Suppressor macrophage (primary cell): ENCODE measurements around the gene TBL3.
A peak's percentile ranks its signal among the peaks of the same experiment; 100 is the strongest.

Experiments used
- DNase-seq, 4 experiments: peaks; one replicate each; pipeline ENCODE4 v3.0.0-alpha.2; 2020 to 2022

The TBL3 gene

DNA sequence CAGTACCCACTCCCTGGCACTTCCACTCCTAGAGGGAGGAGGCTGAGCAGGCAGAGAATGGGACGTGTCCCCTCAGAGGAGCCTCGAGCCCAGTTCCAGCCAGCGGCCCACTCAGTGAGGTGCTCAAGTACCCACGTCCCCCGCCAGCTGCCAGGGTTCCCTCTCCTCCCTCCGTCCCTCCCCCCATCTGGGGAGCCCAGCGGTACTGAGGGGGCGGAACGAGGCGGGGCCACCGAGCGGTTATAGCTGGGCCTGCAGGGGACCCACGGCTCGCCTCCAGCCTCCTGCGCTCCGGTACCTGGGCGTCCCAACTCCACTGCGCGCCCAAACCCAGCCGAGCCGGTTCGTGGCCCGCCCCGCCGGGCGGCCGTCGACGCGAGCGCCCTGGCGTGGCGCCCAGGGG lies 47.7 kb downstream of the TBL3 start, which contains the start of gene NPW:
NPW (plus strand) TSS at position 268 of the 403 bp plus-strand sequence.
- DNase-seq, result peak in 2 of 4 experiments; percentile 10 to 40

DNA sequence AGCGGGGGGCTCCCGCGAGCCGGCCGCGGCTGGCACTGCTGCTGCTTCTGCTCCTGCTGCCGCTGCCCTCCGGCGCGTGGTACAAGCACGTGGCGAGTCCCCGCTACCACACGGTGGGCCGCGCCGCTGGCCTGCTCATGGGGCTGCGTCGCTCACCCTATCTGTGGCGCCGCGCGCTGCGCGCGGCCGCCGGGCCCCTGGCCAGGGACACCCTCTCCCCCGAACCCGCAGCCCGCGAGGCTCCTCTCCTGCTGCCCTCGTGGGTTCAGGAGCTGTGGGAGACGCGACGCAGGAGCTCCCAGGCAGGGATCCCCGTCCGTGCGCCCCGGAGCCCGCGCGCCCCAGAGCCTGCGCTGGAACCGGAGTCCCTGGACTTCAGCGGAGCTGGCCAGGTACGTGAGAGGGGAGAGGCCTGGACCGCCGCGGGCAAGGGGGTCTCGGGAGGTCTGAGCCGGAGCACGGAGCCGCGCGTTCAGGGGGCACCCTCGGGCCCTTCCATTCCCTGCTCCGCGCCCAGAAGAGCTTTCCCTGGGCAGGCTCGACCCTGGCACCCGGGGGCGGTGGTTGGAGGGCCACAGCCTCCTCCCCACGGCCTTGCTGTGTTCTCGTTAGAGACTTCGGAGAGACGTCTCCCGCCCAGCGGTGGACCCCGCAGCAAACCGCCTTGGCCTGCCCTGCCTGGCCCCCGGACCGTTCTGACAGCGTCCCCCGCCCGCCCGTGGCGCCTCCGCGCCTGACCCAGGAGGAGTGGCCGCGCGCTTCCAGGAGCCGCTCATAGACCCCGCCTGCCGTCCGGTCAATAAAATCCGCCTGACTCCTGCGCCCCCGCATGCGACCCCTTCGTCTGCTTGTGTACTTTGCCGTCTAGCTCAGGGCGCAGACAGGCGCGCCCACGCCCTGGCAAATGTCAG lies 48.3 kb downstream of the TBL3 start:
- DNase-seq, result peak in 2 of 4 experiments; percentile 15 to 32

DNA sequence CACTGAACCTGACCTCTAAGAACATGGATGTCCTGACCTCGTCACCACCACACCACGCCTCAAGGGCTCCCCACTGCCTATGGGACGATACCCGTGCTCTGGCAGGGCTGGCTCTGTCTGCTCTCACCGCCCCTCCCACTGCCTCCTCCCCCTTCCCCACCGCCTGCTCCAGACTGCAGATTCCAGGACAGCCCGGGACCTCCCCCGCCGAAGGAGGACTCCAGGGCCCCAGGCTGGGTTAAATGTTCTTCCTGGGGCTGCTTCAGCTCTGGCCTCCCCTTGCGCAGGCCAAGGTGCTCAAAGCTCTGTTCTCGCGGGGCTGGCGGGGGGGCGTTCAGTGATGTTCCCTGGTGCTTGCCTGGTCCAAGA lies 50.9 kb downstream of the TBL3 start:
- peak in 3 of 4 experiments; percentile 38 to 61 (median 53) for DNase-seq

DNA sequence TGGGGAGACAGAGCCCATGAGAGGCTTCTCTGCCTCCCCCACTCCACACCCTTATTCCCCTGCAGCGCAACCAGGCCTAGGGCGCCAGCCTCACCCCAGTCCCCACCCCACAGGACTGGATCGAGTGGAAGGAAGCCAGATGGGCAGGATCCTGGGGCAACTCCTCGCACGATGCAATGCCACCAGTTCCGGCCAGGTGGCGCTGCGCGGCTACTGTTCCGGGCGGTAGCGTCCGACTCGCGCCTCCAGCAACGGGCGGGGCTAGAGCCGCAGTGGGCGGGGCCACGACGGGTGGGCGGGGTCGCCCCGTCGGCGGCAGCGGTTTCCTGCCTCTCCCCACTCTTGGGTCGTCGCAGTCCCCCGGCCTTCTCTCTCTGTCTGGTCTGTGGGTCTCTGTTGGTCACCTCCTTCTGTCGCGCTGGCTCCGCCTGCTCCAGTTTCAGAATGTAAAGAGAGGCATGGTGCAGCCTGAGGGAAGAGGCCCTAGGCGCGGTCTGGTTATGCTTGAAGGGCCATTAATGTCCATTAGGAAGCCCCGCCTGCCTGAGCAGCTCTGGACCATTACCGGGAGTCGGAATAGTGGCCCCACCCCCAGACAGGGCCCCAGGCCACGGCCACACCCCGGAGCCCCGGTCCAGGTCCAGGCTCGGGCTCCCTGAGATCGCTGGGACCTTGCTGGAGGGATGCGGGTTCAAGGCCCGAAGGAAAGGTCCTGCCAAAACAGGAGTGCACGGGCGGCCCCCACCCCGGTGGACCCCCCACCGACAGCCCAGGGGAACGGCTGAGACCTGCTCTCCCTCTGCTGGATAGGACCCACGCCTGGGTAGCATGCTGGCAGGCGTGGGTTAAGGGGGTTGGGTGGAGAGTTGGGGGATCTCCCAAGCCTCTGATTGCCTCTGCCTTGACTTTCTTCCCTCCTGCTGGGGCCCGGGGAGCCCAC lies 51.5 kb downstream of the TBL3 start:
- peak; percentile 92 to 97 (median 96) for DNase-seq

DNA sequence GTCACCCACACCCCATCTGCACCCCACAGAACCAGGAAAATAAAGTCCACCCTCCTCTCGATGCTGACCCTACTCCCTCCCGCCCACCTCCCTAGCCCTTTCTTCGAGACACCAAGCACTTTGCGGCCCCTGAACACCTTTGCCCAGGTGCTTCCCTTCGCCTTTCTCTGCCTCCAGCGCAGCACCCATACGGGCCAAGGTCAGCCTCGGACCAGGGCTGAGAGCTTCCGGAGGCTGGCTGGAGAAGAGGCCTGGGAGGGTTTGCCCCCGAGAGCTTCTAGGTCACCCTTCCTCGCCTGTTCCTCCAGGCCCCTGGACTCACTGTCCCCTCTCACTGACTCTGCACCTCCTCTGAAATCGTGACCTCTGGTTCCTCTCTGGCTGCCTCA lies 52.2 kb downstream of the TBL3 start:
- DNase-seq, result no peak

DNA sequence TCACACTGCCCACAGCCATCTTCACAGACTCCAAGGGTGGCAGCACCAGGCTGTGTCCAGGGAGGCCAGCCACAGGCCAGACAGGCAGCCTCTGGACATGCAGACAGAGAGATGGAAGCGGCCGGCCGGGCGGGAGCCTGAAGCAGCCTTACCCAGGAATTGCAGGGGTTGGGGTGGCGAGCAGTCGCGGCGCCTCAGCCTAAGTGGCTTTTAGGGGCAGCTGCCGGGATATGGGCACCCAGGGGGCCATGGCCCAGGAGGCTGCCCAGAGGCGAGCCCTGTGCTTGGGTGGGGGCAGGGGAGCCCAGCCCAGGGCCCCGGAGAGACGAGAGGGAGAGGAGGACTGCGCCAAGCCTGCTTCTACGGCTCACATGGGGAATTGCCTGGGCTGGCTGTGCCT lies 53.4 kb downstream of the TBL3 start:
- no peak for DNase-seq

DNA sequence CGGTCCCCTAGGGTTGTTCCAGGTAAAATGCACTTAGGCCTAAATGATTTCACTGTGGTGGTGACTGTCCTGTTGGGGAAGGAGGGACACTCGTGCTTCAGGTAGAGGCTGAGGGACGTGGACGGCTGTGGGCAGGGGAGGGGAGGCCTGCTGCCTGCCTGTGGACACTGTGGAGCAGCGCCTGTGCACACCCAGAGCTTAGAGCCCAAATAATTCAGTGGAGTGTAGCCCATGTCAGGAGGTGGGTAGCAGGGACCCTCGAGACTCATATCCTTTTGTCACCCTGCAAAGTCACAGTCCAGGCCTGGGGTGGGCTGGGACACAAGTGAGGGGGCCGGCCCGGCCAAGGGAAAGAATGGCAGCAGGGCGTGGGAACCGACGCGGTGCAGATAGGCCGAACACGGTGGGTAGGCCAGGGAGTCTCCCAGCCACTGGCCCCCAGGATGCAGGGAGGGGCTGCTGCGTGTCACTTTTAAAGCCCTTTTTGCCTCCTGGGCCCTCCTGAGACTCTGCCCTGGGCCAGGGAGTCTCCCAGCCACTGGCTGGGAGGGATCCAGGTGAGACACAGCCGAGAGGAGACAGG lies 54.1 kb downstream of the TBL3 start:
- DNase-seq, result no peak

DNA sequence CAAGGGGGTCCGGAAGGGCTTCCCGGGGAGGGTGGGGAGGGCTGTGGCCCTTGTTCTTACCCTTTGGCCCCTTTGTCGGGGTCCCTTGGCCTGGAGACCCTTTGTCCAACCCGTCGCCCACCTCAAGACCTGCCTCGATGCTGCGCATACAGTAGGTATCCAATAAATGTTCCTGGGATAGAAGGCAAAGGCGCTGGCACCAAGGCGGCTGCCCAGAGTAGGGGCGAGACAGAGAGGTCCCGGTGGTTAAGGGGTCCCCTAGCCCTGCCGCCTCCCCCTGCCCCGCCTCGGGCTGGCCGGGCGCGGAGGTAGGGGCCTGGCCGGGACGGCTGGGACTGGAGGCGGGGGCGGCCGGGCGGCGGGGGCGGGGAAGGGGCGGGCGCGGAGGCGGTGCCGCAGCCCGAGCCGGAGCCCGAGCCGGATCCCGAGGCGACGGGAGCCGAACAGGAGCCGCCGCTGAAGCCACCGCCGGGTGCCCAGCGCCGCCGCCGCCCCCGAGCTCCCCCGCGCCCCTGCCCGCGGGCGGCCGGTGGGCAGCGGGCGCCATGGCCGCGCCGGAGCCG lies 54.7 kb downstream of the TBL3 start, which contains the start of gene NHERF2:
NHERF2 (plus strand) TSS at position 442 of the 563 bp plus-strand sequence; CDS start at position 546, 104 bp downstream.
- peak in 2 of 4 experiments; percentile 58 to 61 for DNase-seq

DNA sequence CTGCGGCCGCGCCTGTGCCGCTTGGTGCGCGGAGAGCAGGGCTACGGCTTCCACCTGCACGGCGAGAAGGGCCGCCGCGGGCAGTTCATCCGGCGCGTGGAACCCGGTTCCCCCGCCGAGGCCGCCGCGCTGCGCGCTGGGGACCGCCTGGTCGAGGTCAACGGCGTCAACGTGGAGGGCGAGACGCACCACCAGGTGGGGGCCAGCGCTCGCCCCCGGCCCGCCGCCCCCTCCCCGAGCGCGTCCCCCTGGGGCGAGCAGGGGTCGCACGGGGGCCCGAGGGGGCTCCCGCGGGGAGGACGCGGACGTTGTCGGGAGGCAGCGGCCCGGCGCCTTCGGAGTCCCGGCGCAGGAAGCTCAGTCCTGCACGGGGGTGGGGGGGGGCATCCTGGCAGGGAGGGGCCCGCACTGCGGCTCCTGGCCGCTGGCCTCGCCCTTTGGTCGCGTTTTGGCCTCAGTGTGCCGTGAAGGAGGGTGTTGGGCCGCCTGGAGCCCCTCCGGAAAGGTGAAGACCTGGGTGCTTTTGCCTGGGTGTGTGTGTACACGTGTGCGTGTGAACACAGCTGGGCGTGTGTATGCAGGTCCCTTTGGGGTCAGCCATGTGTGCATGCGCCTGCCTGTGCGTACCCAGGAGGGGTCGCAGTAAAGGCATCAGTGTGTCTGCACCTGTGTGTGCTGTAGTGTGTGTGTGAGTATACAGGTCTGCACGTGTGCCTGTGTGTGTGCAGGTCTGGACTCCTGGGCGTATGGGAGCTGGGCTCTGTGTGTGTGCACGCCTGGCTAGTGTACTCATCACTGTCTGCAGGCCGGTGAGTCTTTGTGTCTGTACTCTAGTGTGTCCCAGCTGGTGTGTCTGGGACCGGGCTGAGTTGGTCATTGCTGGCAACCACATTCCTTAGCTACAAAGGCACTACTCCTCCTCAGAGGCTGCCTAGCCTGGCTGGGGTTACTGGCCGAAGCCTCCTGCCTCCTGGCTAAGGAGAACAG lies 55.5 kb downstream of the TBL3 start:
- no peak for DNase-seq

DNA sequence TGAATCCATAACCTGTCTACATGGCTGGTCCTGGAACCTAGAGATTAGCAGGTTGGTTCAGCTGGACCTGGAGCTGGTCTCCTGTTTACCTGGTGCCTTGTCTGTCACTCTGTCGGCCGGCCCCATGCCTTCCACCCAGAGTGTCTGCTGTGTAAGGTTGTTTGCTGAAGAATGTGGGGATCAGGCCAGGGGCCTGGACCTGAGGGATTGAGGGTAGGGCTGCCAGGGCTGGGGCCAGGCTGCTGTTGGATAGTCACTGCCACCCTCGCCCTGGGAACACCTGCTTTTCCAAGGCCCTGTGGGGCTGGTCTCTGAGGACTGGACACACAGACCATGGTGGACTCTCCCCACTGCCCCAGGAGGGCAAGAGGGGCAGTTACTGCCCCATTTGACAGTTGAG lies 56.3 kb downstream of the TBL3 start:
- no peak for DNase-seq

DNA sequence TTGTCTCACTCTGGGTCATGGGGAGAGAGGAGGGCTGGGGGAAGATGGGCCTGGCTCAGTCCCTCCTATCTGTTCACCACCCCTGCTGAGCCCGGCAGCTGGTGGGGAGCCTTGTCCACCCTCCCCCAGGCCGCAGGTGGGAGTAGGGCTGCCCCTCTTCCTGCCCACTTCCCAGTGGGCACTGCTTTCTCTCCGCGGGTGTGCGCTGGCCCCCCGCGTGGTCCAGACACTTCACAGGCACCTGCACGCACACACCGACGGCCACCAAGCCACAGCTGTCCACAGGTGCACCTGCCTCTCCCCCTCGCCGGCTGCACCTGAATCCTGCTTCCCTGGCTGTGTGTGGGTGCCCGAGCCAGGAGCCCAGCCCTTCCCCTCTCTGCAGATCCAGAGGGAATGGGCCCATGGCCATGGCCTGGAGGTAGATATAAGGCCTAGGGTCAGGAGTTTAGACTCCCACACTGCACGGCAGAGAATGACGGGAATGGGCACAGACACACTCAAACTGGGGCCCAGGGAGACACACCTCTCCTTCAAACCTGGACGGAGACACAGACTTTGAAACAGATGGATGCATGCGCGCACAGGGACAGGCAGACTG lies 56.9 kb downstream of the TBL3 start:
- DNase-seq, result no peak

DNA sequence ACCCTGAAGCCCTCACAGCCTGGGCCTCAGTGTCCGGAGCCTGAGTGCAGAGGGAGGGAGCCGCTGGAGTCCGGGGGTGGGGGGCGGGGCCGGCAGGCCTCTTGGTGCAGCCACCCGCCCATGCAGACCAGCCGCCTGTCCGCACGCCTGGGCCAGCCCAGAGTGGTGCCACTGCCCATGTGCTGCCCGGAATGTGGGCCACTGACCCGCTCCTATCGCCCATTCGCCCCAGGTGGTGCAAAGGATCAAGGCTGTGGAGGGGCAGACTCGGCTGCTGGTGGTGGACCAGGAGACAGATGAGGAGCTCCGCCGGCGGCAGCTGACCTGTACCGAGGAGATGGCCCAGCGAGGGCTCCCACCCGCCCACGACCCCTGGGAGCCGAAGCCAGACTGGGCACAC lies 57.5 kb downstream of the TBL3 start:
- DNase-seq, result no peak

DNA sequence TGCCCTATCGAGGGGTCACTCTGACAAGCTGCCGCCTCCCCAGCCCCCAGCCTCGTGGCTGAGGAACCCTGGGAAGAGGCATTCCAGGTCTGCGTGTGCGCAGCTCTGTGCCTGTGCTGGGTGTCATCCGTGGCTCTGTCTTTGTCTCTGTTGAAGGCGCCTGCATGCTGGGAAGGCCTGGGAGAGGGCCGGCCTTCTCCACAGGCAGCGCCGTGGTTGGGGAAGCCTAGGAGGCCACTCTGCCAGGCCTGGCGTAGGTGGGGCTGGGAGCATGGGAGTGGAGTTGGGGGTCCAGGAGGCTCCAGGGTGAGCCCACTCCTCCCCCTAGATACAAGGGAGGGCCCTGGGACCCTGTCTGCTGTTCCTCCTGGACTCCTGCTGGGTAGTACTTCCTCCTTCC lies 58.2 kb downstream of the TBL3 start:
- no peak for DNase-seq

DNA sequence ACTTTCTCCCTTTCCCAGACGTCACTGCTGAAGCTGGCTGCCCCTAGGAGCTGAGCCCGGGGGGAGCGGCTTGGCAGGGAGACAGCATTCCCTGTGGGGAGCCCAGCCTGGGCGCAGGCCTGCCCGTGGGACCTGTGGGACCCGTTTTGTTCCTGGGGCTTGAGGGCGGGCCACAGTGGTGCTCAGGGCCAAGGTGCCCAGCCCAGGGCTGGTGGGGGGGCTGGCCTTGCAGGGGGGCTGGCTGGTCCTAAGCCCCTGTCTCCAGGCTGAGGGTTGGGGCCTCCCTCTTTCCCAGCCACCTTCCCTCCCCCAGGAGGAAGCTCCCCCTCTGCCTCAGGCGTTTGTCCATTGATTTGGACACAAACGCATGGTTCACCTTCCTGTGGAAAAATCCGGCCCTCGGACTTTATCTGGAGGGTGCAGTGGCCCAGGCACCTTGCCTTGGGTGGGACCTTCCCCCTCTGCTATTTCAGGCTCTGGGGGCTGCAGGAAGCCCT lies 59.3 kb downstream of the TBL3 start:
- DNase-seq, result peak in 1 of 4 experiments; percentile 1
